Astrocyte of the spinal cord (primary cell): ENCODE results near the gene CYP24A1.

Source experiments
- DNase-seq: peaks from one replicate; pipeline ENCODE4 v3.0.0; 2011; ENCODE audit warnings: low read depth, low spot score
- H3K4me3 ChIP-seq: 2 replicates; pipeline ENCODE4 v1.5.1; 2011; ENCODE audit warnings: low read depth, mild to moderate bottlenecking, low read length, moderate library complexity
- CTCF ChIP-seq: IDR thresholded peaks from 2 replicates; pipeline ENCODE4 v1.5.1; 2012; ENCODE audit warnings: low read depth, mild to moderate bottlenecking, low read length, inconsistent platforms
- in situ Hi-C: cut with HindIII; loops from 2 replicates; pipeline ENCODE4 v1.10.0; 2017; ENCODE audit warnings: low sequenced_read_pairs

Gene CYP24A1

DNA sequence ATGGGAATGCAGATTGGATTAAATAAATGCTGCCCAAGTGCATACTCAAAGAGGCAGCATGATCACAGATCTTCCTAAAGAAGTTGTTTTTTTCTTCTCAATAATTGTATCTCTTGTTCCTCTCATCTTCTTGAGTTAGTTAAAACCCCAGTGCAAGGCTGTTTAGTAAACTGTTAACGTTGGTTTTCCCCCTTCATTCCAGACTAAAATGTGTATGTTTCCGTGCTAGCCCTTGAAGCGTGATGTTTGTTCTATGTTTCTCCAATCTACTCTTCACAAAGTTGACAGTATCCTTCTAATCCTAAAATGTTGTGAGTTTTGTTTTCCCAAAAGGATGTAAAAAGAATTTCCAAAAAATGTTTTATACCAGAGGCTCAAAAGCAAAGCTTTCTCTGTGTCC lies 15.6 kb downstream of the CYP24A1 start:
- in situ Hi-C loops: no loop called here
- no peak overlapping the region for H3K4me3 ChIP-seq
- no peak for DNase-seq
- no peak for TF ChIP-seq CTCF

GRCh38 chr20:54156981-54157835 lies 16.6 kb downstream of the CYP24A1 start:
- no peak overlapping the region for H3K4me3 ChIP-seq
- no peak for TF ChIP-seq CTCF
- in situ Hi-C loops: no loop called here
- no peak for DNase-seq

DNA sequence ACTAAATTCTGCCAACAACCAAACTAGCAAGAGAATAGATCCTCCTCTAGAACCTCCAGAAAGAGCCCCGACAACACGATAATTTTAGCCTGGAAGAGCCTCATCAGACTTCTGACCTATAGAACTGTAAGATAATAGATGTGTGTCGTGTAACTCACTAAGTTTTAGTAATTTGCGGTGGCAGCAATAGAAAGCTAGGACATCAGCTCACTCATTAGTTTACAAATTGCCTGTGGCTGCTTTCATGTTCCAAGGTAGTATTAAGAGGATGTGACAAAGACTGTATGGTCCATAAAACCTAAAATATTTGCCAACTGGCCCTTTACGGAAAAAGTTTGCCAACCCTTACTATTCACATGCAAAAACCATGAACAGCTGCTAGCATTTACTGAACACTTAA lies 17.3 kb downstream of the CYP24A1 start:
- in situ Hi-C loops: no loop called here
- TF ChIP-seq CTCF: no peak
- H3K4me3 ChIP-seq: no peak overlapping the region
- no peak for DNase-seq

DNA sequence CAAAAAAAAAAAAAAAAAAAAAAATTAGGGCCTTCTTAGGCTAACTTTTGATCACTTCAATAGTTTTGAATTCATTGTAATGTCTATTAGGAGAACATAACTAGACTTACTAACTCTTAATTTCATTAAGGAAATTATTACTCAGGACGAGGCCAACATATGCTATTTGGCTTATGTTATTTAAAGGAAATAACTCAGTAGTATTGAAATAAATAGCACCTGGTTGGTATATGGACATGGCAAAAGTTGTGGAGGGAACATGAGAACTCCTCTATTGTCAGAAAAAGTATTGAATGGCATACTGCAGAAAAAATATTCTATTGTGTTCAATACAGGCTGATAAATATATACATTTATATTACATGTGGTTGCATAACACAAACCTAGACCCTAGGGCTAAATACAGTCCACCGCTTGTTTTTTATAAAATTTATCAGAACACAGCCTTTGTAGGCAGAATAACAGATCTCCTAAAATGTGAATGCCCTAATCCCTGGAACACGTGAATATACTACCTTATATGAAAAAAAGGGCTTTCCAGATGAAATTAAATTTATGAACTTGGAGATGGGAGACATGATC lies 18.0 kb downstream of the CYP24A1 start:
- no peak for TF ChIP-seq CTCF
- H3K4me3 ChIP-seq: no peak overlapping the region
- in situ Hi-C loops: no loop called here
- DNase-seq: no peak

- no peak for TF ChIP-seq CTCF
- in situ Hi-C loops: no loop called here
- no peak overlapping the region for H3K4me3 ChIP-seq
- no peak for DNase-seq
Measured at GRCh38 chr20:54154439-54154838, 19.3 kb downstream of the CYP24A1 start.

GRCh38 chr20:54153847-54154246 lies 19.9 kb downstream of the CYP24A1 start:
- DNase-seq: no peak
- no peak for TF ChIP-seq CTCF
- in situ Hi-C loops: no loop called here
- no peak overlapping the region for H3K4me3 ChIP-seq
